GM21526 (cell line): ENCODE data around the gene GABBR2.

Experiments
- ATAC-seq: cut with Tn5 transposase; IDR thresholded peaks from one replicate; pipeline ENCODE4 v1.9.1; 2021; ENCODE audit warnings: moderate library complexity; ENCODE audit not compliant: unreplicated experiment, low FRiP score

Gene GABBR2

DNA sequence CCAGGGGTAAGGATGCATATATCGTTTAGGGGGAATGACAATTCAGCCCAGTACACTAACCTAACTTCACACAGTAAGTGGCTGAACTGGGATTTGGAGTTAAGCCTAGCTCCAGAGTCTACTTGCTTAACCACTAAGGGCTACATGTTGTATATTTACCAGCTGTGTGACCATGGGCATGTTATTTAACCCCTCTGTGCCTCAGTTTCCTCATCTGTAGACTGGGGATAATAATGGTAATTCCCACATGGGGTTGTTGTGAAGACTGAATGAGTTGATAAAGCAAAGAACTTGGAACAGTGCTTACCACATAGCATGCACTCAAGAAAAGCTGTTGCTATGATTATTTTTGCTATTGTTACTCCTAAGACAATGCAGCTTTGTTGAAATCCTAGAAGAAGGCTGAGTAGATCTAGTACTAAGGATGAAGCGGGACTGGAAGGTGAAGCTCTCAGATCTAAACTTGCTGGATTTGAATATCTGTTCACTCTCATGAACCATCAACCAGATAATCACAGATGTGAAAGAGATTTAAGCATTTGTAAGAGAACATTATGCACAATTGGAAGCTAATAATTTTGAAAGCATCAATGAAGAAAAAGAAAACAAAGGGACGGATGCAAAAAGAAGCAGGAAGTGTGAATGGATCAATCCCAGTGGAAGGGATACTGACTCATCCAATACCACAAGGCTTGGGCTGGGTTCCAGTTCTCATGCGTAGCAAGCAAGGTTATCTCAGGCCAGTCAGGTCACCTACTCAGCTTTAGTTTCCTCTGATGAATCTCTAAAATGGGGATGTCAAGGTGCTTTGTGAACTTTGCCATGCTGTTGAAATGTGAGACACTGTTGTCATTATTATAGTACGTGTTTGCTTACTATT is 374.8 kb downstream of the GABBR2 start:
- no peak for ATAC-seq

DNA sequence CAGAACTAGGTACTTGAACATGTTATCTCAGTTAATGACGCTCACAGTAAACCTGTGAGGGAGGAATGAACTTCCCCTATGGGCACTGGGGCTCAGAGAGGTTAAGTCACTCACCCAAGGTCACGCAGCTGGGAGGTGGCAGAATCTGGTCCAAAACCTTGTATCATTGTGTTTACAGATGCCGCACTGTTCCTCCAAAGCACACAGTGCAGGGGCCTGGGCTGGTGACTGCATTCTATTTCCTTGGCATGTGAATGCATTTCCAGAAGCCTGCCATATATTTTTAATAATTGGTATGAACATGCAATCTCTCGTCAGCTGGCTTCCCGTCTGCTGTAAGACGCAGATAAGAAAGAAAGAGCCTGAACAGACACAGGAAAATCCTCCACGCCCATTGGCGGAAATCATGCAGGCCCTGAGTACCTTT is 376.3 kb downstream of the GABBR2 start:
- ATAC-seq = no peak

DNA sequence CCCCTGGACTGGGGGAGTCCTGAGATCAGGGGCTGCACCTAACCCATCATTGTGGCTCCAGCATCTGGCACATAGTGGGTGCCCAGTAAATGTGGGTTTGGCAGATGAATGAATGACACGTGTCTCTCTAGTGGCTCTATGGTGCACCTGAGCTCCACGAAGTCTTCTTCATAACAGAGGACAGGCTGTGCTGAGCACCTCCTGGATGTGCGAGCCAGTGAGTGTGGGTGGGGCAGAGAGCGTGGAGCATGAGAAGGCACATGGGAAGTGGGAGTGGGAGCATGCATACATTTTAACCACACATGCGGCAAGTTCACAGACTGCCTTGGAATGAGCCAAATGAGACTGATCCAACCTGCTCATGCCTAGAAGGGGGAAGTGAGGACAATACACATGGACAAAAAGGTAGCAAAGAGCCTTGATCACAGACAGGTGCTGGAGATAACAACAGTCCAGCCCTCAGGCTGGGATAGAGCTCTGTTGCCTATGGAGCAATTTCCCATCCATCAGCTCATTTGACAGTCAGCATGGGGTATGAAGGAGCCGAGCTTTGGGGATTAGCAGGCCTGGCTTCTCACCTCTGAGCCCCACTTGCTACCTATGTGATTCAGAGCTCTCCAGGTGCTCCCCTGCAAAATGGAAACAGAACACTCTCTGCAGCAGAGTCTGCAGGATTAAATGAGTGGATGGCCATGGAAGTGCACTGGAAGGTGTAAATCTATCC is 377.0 kb downstream of the GABBR2 start:
- ATAC-seq = no peak

DNA sequence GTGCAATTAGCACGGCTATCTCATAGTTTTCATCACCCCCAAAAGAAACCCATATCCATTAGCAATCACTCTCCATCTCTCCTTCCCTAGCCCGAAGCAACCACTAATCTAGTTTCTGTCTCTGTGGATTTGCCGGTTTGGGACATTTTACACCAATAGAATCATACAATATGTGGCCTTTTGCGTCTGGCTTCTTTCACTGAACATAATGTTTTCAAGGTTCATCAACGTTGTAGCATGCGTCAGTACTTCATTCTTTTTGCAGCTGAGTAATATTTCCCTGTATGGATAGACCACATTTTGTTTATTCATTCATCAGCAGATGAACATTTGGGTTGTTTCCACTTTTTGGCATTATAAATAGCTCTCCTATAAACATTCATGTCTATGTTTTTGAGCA is 377.9 kb downstream of the GABBR2 start:
- no peak for ATAC-seq

DNA sequence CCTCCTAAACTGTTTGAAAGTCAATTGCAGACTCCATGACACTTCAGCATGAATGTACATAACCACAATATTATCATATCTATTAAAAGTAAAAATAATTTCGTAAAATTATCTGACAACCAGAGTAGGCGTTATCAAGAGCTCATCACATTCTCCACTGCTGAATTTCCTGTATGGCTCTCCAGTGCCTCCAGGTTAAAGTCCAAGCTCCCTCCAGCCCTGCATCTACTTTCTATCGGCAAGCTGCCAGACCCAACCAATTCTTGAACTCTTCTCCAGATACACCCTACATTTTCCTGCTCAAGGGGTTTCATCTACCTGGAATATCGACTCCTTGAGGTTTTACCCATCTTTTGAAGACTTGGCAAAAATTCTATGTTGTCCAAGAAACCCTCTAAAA is 378.8 kb downstream of the GABBR2 start:
- ATAC-seq = no peak

DNA sequence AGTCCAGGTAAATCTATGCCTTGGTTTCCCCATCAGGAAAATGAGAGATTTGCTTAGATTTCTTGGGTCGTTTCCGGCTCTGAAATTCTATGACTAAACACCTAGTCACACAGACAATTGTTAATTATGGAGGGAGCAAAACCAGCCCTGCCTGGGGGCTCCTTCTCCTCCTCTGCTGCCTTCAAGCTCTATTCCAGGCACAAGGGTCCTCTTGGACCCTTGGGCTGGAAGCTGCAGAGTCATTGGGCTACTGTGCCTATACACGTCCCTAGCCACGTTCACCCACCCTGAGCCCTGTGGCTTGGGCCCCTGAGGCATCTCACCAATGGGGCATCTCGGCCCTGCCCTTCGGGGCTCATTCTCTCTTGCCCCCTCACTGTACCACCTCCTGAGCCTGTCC is 379.5 kb downstream of the GABBR2 start:
- ATAC-seq = no peak

DNA sequence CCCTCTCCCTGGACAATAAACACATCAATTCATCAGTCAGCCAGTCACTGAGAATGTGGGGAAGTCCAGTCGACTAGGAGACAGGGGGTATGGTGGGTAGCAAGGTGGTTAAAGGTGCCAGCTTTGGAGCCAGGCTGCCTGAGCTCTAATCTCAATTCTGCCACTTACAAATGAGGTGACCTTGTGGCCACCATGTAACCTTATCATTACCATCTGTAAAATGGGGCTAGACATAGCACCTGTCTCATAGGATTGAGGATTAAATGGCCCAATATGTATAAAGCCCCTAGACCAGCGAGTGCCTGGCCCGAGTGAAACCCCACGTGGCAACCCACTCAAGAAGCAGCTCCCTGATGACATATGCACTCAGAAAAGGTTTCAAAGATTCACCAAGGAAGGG is 380.0 kb downstream of the GABBR2 start:
- no peak for ATAC-seq

DNA sequence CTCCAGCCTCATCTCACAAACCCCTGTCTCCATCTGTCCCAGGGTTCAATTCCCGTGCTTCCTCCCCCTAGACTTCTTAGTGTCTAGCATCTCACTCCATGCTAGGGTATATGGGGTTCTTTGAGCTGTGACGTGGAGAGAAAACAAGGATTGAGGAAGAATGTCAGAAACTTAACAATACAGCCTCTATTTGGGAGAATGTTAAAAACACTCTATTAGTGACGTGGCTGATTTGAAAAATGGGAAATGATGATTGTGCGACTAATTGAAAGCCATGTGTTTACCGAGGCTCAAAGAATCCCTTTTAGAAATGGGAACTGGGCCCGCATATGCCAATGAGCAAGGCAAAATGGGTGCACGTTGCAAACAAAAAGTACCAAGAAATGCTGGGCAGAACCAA is 380.6 kb downstream of the GABBR2 start:
- ATAC-seq = no peak

DNA sequence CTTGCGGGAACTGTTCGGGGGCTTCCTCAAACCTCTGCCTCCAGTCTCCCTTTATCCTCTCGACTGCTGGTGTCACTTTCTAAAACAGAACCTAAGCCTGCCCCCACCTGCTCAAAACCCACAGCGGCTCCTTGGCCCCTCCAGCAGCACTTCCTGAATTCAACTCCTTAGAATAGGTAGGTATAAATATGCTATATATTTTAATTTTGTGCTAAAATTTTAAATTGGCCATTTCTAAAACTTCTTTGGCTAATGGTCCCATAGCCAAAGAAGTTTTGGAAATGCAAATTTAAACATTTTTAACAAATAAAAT is 381.5 kb downstream of the GABBR2 start:
- no peak for ATAC-seq

DNA sequence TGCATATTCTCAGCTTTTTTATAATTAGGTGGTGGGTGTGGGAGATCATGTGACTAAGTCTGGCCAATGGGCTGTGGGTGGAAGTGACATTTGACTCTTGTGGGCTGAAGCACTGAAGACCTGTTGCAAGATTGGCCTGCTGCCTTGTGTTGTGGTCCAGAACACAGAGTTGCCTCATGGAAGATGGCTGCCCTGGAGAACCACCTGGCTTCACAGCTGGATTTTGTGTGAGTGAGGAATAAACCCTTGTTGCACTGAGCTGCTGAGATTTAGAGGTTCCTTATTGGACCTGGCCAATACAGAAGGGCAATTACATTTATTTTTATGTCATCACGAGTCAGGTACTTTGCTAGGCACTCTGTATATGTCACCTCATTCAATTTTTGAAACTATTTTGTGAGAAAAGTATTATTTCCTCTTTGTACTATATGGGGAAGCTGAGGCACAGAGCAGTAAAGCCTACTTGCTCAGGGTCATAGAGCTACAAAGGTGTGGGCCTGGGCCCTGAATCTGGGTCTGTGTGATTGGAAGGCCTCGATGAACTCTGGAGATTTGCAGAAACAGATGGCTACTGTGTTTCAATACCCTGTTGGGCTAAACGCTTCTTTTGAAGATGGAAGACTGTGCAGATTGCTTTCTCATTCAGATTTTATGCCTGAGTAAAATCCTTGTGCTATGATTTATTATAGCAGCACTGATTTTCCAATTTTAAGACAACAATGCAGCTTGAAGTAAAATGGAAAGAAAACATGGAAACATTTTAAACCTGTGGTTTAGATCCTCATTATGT is 382.1 kb downstream of the GABBR2 start:
- no peak for ATAC-seq

DNA sequence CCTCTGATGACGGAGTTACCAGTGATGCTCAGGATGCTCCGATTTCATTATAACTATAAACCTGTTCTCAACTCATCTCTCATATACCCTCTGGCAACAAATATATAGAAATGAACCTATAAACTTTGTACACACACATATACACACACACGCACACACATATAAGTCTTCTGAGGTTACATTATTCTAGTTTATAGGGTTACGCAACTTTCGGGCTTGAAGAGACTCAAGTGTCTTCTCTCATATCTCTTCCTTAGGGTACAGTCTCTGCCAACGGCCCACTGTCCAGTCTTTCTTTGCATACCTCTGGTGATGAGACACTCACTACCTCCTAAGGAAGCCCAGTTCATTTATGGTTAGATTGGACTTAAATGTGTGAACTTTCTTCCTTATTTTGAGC is 383.9 kb downstream of the GABBR2 start:
- ATAC-seq = no peak

DNA sequence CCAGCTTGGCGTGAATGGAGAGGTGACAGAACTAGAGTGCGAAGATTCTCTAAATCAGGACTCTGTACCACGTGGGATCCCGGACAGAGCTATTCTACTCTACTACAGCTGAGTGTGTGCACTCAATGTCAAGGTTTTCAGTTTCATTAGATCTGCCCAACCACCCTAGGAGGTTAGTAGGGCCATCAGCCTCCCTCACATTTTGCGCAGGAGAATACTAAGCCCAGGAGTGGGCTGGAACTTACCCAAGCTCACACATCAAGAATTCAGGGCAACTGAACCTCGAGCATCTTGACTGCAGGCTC is 385.0 kb downstream of the GABBR2 start:
- no peak for ATAC-seq

DNA sequence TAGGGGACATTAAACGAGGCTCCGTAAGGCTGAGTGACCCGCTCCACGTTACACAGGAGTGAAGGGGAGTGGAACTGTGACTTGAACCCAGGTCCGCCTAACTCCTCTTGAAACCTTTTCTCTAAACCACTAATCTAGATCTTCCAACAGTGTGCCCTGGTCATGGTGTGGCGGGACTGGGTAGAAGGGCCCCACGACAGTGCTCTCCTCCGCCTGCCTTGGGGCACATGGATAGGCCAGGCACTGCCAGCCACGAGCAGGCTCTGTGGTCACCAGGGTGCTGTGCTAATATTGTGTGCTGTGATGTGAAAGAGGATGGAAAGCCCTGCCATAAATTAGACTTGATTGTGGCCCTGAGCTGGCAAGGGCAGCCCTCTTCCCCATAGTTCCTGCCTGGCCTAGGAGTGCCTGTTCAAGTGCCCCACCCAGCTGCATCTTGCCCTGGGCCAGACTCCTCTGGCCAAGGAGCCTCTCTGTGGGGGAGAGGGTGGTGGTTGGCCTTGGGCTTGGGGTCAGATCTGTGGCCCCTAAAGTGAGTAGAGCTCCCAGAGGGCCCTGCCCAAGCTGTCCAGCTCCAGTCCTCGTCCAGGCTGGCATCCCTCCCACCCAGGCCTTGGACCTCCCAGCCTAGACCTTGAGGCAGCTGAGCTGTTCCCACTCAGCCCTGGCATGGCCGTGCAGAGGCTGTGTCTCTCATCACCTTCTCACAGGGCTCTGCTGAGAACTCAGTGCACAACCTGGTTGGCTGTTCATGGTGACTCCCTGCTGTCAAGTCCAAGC is 385.5 kb downstream of the GABBR2 start:
- no peak for ATAC-seq

DNA sequence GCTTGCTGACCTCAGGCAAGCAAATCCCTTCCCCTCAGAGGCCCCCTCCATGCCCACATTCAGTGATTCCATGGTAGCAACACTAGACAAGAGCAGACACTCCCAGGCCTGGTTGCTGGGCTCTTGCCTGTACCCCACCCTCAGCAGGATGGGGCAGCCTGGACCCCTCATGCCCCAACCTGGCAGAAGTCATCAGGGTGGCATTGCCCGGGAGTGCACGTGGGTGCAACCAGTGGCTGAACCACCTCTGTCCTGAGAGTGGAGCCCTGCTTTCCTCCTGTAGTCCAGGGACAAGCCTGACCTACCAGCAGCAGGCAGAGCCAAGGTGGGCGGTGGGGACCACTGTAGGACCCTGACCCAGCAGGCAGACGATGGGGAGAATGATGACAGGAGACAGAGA is 387.5 kb downstream of the GABBR2 start:
- ATAC-seq = no peak

DNA sequence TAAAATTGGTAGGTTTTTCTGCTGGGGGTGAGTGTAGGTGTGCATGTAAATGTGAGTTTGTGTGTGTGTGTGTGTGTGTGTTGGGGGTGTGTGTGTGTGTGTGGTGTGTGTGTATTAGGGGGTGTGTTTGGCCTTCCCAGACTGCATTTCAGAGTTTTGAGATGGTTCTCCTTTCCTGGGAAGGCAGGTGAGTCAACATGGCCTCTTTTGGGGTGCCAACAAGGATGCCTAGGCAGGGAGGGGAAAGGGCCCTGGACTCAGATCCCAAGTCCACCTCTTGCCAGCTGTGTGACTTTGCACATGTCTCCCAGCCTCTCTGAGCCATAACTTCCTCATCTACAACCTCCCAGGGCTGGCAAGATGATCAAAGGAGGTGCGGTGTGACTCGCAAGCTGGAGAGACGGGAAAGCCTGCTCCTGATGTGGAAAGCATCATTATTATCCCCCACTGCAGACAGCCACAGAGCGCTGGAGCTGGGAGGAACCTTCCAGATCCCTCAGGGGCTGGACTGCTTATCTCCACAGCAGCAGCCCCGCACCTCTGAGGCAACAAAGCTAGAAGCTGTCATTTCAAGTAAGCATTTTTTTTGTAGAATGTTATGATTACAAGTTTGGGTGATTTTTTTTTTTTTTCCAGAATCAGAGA is 389.8 kb downstream of the GABBR2 start:
- ATAC-seq = no peak

DNA sequence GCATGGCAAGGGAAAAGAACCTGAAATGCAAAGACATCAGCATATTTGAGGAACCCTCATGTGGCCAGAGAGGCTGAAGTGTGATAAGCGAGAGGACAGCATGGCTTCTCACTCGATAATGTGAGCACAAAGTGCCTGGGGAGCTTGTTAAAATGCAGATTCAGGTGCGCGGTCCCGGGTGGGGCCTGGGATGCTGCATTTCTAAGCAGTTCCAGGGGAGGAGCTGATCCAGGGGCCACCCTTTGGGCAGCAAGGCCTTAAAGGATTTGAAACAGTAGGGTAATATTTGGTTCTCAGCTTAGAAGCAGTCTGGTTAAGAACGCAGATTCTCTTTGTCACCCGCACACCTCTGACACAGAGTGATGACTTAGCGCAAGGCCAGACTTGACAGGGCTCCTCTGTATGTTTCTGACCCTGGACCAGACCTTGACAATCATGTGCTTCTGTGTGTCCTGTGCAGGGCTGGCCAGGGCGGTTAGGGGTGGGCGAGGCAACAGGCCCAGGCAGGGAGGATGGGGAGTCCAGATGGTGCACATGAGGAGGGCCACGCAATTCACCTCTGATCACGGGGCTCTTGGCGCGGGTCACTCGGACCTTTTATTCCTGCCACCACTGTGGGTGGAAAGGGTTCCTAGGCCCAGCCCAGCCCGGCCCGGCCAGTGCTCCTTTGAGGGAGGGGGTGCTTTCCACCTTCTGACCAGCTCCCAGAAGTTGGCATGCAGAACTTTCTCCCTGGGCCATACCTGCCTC is 390.5 kb downstream of the GABBR2 start:
- no peak for ATAC-seq

DNA sequence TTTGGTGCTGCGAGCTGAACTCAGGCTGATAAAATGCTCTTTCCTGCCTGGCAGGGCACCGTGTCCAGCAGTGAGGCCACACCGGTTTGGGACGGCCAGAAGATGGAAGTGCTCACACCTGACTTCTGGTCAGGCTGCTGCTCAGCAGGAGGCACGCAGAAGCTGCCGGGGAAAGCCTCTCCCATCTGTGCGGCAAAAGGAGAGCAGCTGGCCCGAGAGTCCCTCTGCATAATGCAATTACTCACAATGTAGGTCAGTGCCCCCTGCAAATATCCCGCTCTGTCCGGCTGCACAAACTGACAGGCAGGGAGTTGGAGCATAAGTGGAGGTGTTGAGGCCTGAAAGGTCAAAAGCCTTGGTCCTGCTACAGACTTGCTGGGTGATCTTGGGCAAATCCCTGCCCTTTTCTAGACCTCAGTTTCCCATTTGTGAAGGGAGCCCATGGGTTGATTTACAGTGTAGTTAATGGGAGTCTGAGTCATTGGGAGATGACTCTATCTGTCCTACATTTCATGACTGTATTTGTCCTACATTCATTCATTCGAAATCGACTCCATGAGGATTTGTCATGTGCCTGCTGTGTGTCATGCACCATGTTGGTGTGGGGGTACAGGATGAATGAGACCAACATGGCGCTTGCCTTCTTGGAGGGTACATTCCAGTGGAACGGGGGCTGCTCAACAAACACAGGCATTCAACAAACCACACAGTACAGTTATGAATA is 391.4 kb downstream of the GABBR2 start:
- no peak for ATAC-seq

DNA sequence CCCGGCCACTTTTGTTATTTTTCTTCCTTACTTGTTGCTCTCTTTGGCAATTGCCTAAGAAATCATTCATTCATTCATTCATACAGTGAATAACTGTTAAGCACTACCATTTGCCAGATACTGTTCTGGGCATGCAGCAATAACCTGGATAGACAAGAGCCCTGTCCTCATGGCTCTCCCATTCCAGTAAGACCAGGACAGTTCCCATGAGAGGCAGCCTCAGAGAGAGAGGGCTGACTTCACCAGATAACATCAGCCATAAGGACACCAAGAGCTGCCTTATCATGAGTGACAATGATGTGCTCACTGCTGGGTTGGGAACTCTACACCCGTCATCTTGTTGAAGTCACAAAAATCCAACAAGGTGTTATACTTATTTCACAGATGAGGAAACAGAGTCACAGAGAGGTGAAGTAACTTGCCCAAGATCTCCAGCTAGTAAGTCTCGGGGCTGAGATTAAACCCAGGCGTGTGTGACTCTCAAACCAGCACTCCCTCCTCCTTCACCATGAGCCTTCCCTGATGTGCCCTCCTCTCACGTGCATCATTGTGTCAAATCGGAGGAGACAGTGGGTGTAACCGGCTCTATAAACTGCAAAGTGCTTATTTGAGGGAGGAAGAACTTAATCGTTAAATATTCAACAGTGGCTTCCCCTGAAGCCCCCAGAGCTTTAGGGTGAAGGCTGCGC is 392.1 kb downstream of the GABBR2 start:
- ATAC-seq = no peak
